ENCODE data around the gene SPR. TPM values are rescaled to one million over a fixed set of nuclear protein-coding genes. Genes with fewer than 3 reads are reported as not detected.

Gene SPR
- total and polyA plus RNA-seq, 2 donors (not counting 3 experiments of a cell fraction or from before 2014, with no cell fraction given) = 22.0 to 27.6 TPM

DNA sequence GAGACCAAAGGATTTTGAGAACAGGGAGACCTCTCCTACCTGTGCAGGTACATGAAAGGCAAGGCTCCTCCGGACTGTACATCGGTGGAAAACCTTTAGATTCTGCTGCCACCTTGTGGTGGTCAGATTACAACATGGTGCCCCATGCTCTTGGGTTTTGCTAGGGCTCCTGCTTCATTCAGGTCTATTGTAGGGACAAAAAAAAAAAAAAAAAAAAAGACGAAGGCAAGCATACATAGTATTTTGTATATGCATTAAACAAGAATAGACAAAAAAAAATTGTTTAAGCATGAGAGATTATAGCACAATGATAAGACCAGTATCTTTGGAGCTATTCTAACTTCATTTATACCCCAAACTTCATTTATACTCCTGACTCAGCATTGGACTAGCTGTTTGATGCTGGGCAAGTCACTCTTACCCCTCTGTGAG, 27.4 kb upstream of the SPR start:
- Histone ChIP-seq H3K4me3 (replicated peaks in 1 of 3; ENCODE audit: insufficient read depth in 1 of 3, low read depth in 1 of 3, low read length in 3 of 3) (no peak overlapping the region), H3K36me3 (ENCODE audit: control insufficient read depth in 2 of 2, extremely low read depth in 1 of 2, insufficient read depth in 2 of 2, low read length in 2 of 2) (no peaks in the 10 kb centered on the region), H3K9me3 (replicated peaks; ENCODE audit: control insufficient read depth, insufficient read depth, low read length) (no peaks in the 10 kb centered on the region), H4K20me1 (replicated peaks; ENCODE audit: control insufficient read depth, extremely low read depth, insufficient read depth, low read length) (no peaks in the 10 kb centered on the region), H3K4me2 (ENCODE audit: insufficient read depth, low read length) (no peak overlapping the region), H3K9me1 (replicated peaks; ENCODE audit: control insufficient read depth, extremely low read depth, insufficient read depth, low read length) (no peaks in the 10 kb centered on the region), H3K79me2 (ENCODE audit: control insufficient read depth, insufficient read depth, low read length) (no peaks in the 10 kb centered on the region), H3K27ac (ENCODE audit: insufficient read depth, low read depth, low read length) (no peak overlapping the region), H2AFZ (ENCODE audit: low read depth, low read length) (no peak overlapping the region), H3K4me1 (ENCODE audit: control insufficient read depth, extremely low read depth, insufficient read depth, low read length) (peaks cover 6% of the 10 kb centered on the region), H3K9ac (replicated peaks; ENCODE audit: extremely low read depth, insufficient read depth, low read length) (no peak overlapping the region), H3K27me3 (ENCODE audit: control insufficient read depth in 2 of 2, insufficient read depth in 2 of 2, low read length in 2 of 2) (peaks cover 24 to 41% of the 10 kb centered on the region in 2 experiments)
- no TSS peak for BruUV-seq (replicated peaks)
- dilution Hi-C loops (cut with MboI; ENCODE audit: extremely low pct_ligation_motif_present, low sequenced_read_pairs) (no loop called here), intact Hi-C loops (cut with micrococcal nuclease) (loop anchor here (1.0 to 10.0 kb wide), 3 partner anchors 48 to 255 kb away; no protein-coding TSS in a partner anchor)
- FAIRE-seq (peak; percentile 89), DNase-seq (ENCODE audit: low read depth, low spot score) (peak; percentile 71)
- ChIA-PET POLR2A (no interaction called here), CTCF (interaction anchor here (0.5 to 6.2 kb wide), 27 partner anchors 9 to 1292 kb away, joined by 3 to 118 read pairs (median 4); partner anchors contain the start of gene SPR)
- TF ChIP-seq EZH2 (IDR thresholded peaks at IDR 0.05; ENCODE audit: borderline replicate concordance, low read depth, low read length, severe bottlenecking) = no peak
- TF ChIP-seq, protein P1, sequence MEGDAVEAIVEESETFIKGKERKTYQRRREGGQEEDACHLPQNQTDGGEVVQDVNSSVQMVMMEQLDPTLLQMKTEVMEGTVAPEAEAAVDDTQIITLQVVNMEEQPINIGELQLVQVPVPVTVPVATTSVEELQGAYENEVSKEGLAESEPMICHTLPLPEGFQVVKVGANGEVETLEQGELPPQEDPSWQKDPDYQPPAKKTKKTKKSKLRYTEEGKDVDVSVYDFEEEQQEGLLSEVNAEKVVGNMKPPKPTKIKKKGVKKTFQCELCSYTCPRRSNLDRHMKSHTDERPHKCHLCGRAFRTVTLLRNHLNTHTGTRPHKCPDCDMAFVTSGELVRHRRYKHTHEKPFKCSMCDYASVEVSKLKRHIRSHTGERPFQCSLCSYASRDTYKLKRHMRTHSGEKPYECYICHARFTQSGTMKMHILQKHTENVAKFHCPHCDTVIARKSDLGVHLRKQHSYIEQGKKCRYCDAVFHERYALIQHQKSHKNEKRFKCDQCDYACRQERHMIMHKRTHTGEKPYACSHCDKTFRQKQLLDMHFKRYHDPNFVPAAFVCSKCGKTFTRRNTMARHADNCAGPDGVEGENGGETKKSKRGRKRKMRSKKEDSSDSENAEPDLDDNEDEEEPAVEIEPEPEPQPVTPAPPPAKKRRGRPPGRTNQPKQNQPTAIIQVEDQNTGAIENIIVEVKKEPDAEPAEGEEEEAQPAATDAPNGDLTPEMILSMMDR (IDR thresholded peaks at IDR 0.05; ENCODE audit: extremely low read depth in 1 of 2, insufficient read depth in 1 of 2, low read depth in 1 of 2, low read length in 2 of 2) = peak; percentile 61 to 68

DNA sequence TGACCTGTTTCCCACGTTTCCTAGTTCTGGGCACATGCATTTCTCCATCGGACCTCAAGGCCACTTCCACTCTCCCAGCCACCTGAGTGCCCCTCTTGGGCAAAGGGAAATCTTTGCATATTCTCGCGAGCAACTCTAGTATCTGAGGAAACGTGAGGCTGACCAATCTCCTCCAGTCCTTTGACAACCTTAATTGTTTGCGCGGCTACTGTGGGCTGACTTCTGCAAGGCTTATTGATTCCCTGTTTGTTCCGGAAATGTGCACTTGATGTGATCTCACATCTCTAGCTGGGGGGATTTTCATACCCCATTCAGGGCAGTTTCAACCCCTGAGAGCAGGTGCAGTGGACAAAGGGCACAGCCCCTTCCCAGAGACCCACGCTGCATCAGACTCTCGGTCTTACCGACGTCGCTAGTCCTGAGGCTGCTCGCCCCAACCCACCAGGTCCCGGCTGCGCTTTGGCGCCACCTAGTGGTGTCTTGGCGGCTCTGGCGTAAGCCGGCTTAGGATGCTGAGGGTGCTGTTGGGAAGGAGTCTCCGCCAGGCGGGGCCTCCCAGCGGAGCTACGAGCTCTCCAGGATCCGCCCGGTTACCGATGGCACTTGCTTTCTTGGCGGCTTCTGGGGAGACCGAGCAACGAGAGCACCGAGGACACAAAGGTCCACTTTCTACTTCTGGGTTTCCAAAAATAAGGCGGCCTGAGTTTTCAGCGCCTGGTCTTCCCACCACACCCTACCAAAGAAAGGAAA, 24.8 kb upstream of the SPR start:
- dilution Hi-C loops (cut with MboI; ENCODE audit: extremely low pct_ligation_motif_present, low sequenced_read_pairs) (no loop called here), intact Hi-C loops (cut with micrococcal nuclease) (loop anchor here (1.0 to 10.0 kb wide), 3 partner anchors 36 to 258 kb away; partner anchors contain the start of gene EXOC6B)
- FAIRE-seq (peak; percentile 93), DNase-seq (ENCODE audit: low read depth, low spot score) (peak; percentile 92)
- Histone ChIP-seq H3K9me1 (replicated peaks; ENCODE audit: control insufficient read depth, extremely low read depth, insufficient read depth, low read length) (no peaks in the 10 kb centered on the region), H3K4me2 (ENCODE audit: insufficient read depth, low read length) (peak overlapping the region; percentile 63), H2AFZ (ENCODE audit: low read depth, low read length) (peak overlapping the region; percentile 85), H3K27ac (ENCODE audit: insufficient read depth, low read depth, low read length) (no peak overlapping the region), H3K4me1 (ENCODE audit: control insufficient read depth, extremely low read depth, insufficient read depth, low read length) (peaks cover 6% of the 10 kb centered on the region), H3K27me3 (ENCODE audit: control insufficient read depth in 2 of 2, insufficient read depth in 2 of 2, low read length in 2 of 2) (peaks cover 8 to 26% of the 10 kb centered on the region in 2 experiments), H3K4me3 (replicated peaks in 1 of 3; ENCODE audit: insufficient read depth in 1 of 3, low read depth in 1 of 3, low read length in 3 of 3) (no peak overlapping the region), H3K36me3 (ENCODE audit: control insufficient read depth in 2 of 2, extremely low read depth in 1 of 2, insufficient read depth in 2 of 2, low read length in 2 of 2) (no peaks in the 10 kb centered on the region), H3K9ac (replicated peaks; ENCODE audit: extremely low read depth, insufficient read depth, low read length) (no peak overlapping the region), H4K20me1 (replicated peaks; ENCODE audit: control insufficient read depth, extremely low read depth, insufficient read depth, low read length) (no peaks in the 10 kb centered on the region), H3K79me2 (ENCODE audit: control insufficient read depth, insufficient read depth, low read length) (no peaks in the 10 kb centered on the region), H3K9me3 (replicated peaks; ENCODE audit: control insufficient read depth, insufficient read depth, low read length) (no peaks in the 10 kb centered on the region)
- CTCF ChIA-PET = interaction anchor here (0.5 to 6.2 kb wide), 39 partner anchors 9 to 939 kb away, joined by 3 to 118 read pairs (median 4); partner anchors contain the start of gene SPR
- no peak for TF ChIP-seq POLR2A (IDR thresholded peaks at IDR 0.05; ENCODE audit: low read depth, low read length)
- TF ChIP-seq POLR2AphosphoS5 (IDR thresholded peaks at IDR 0.05; ENCODE audit: insufficient read depth, low read depth, low read length) = peak; percentile 29
- TF ChIP-seq, protein P1 (IDR thresholded peaks at IDR 0.05; ENCODE audit: extremely low read depth in 1 of 2, insufficient read depth in 1 of 2, low read depth in 1 of 2, low read length in 2 of 2) = peak; percentile 98 to 100
- TF ChIP-seq EZH2 (IDR thresholded peaks at IDR 0.05; ENCODE audit: borderline replicate concordance, low read depth, low read length, severe bottlenecking) = no peak
- no TSS peak for BruUV-seq (replicated peaks)
- POLR2A ChIA-PET = no interaction called here
